IPS DF 6.9 (cell line): ENCODE results near the gene IP6K2.

ENCODE experiments used
- DNase-seq: peaks from one replicate; pipeline ENCODE4 v3.0.0-alpha.2; 2013; ENCODE audit warnings: low read depth, low spot score
- H3K27ac ChIP-seq: one replicate; pipeline ENCODE4 v1.5.1; 2013; ENCODE audit warnings: low read length, control low read depth
- H3K27me3 ChIP-seq: 2 replicates; pipeline ENCODE4 v1.6.1; 2013; ENCODE audit warnings: mild to moderate bottlenecking, low read length; ENCODE audit not compliant: control insufficient read depth, insufficient read depth
- H3K36me3 ChIP-seq: 2 replicates; pipeline ENCODE4 v1.6.1; 2013; ENCODE audit warnings: low read length; ENCODE audit not compliant: control insufficient read depth, insufficient read depth
- H3K4me1 ChIP-seq: 2 replicates; pipeline ENCODE4 v1.6.1; 2013; ENCODE audit warnings: low read length; ENCODE audit not compliant: control insufficient read depth, insufficient read depth
- H3K4me3 ChIP-seq: 2 replicates; pipeline ENCODE4 v1.5.1; 2013; ENCODE audit warnings: mild to moderate bottlenecking, low read length
- H3K9me3 ChIP-seq: 2 replicates; pipeline ENCODE4 v1.6.1; 2013; ENCODE audit warnings: low read length, inconsistent platforms; ENCODE audit not compliant: control insufficient read depth, insufficient read depth
- WGBS: extraction: QIAGEN DNeasy Blood & Tissue Kit; methylation state at CpG from one replicate; pipeline ENCODE4 v1.1.7; 2013; ENCODE audit warnings: mixed read lengths, missing lambda C conversion rate; ENCODE audit not compliant: insufficient read length, insufficient coverage; 5-methylcytosine and 5-hydroxymethylcytosine counted together

The IP6K2 gene

DNA sequence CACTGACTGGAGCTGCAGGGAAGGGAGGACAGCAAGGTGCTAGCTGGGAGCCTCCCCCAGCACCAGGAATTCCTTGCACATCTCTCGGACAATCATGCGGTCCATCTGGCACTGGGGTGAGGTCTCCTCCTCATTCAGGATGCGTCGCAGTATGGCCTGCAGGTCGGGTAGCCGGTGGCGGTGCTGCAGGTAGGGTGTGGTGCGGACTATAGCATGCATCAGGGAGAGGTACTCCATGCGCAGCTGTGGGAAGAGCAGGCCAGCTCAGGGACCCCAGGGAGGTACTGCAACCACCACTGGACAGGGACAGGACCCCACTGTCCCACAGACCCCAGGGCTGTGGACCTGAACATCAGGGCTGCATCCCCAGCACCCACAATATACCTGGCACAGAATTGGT is 42.5 kb downstream of the IP6K2 start:
- Histone ChIP-seq H3K27ac (no peak overlapping the region), H3K9me3 (no peaks in the 10 kb centered on the region), H3K4me3 (no peak overlapping the region), H3K27me3 (no peaks in the 10 kb centered on the region), H3K36me3 (peaks cover 32% of the 10 kb centered on the region), H3K4me1 (no peaks in the 10 kb centered on the region)
- no CpG with 5 or more reads among the region's 9 CpGs for WGBS
- DNase-seq: no peak

GRCh38 chr3:48672522-48672921 is 44.5 kb downstream of the IP6K2 start:
- DNase-seq: no peak
- no peak overlapping the region for H3K27ac ChIP-seq
- H3K4me1 ChIP-seq: no peaks in the 10 kb centered on the region
- H3K36me3 ChIP-seq: peaks cover 20% of the 10 kb centered on the region
- no CpG with 5 or more reads among the region's 1 CpG for WGBS
- no peaks in the 10 kb centered on the region for H3K9me3 ChIP-seq
- no peaks in the 10 kb centered on the region for H3K27me3 ChIP-seq
- no peak overlapping the region for H3K4me3 ChIP-seq

DNA sequence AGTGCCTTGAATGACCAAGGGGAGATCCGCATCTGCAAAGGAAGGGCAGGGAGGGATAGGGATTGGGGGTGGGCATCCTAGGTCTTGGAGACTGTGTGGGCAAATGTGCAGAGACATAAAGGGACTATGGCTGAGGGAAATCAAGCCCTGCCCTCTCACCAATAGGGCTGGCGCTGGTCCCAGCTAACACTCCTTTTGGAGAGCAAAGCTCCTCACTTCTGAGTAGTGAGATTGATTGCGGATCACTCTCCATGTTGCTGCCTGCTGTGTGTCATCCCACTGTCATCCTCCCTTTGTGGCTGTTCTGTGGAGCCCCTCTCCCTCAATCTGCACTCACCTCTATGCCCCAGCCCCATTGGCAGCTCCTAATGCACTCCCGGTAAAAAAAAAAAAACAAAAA is 52.1 kb downstream of the IP6K2 start:
- no peak for DNase-seq
- Histone ChIP-seq H3K27ac (no peak overlapping the region), H3K4me1 (0 out of 2 replicates have a peak, but pooled peaks cover 2% of the 10 kb centered on the region), H3K27me3 (no peaks in the 10 kb centered on the region), H3K36me3 (no peaks in the 10 kb centered on the region; the same call in 1 of the 2 replicates), H3K4me3 (no peak overlapping the region), H3K9me3 (no peaks in the 10 kb centered on the region)
- WGBS: no CpG with 5 or more reads among the region's 4 CpGs

DNA sequence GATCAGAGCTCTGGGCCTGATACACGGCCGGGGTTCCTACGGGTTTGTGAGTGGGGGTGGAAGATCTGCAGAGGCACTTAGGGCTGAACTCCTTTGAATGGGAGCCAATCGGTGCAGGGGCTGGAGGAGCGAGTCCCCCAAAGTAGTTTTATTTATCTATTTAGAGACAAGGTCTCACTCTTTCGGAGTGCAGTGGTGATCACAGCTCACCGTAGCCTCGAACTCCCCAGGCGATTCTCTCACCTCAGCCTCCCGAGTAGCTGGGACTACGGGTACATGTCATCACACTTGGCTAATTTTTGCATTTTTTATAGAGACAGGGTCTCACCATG is 52.7 kb downstream of the IP6K2 start:
- H3K27me3 ChIP-seq: no peaks in the 10 kb centered on the region
- H3K27ac ChIP-seq: no peak overlapping the region
- no peaks in the 10 kb centered on the region; the same call in 1 of the 2 replicates for H3K36me3 ChIP-seq
- H3K4me3 ChIP-seq: no peak overlapping the region
- 0 out of 2 replicates have a peak, but pooled peaks cover 2% of the 10 kb centered on the region for H3K4me1 ChIP-seq
- whole genome bisulfite sequencing: no CpG with 5 or more reads among the region's 11 CpGs
- H3K9me3 ChIP-seq: no peaks in the 10 kb centered on the region
- no peak for DNase-seq

GRCh38 chr3:48663489-48664312 is 53.3 kb downstream of the IP6K2 start:
- no peaks in the 10 kb centered on the region for H3K9me3 ChIP-seq
- WGBS: no CpG with 5 or more reads among the region's 66 CpGs
- DNase-seq: peak; percentile 98
- H3K4me1 ChIP-seq: 0 out of 2 replicates have a peak, but pooled peaks cover 2% of the 10 kb centered on the region
- H3K36me3 ChIP-seq: no peaks in the 10 kb centered on the region; the same call in 1 of the 2 replicates
- H3K4me3 ChIP-seq: peak overlapping the region; percentile 48; the same call in 1 of the 2 replicates
- H3K27me3 ChIP-seq: no peaks in the 10 kb centered on the region
- no peak overlapping the region for H3K27ac ChIP-seq

- DNase-seq: no peak
- H3K9me3 ChIP-seq: no peaks in the 10 kb centered on the region
- no peaks in the 10 kb centered on the region for H3K27me3 ChIP-seq
- no CpG with 5 or more reads among the region's 52 CpGs for WGBS
- H3K4me3 ChIP-seq: peak within 1 kb of the TSS; percentile 48; the same call in 1 of the 2 replicates
- H3K36me3 ChIP-seq: no peaks in the 10 kb centered on the region; the same call in 1 of the 2 replicates
- H3K27ac ChIP-seq: no peak within 1 kb of the TSS
- H3K4me1 ChIP-seq: 0 out of 2 replicates have a peak, but pooled peaks cover 2% of the 10 kb centered on the region
Measured at GRCh38 chr3:48662753-48663488, 54.1 kb downstream of the IP6K2 start, which contains the start of gene CELSR3. CELSR3 (minus strand) TSS chr3:48662886; CDS start chr3:48662634, 252 bp downstream.

DNA sequence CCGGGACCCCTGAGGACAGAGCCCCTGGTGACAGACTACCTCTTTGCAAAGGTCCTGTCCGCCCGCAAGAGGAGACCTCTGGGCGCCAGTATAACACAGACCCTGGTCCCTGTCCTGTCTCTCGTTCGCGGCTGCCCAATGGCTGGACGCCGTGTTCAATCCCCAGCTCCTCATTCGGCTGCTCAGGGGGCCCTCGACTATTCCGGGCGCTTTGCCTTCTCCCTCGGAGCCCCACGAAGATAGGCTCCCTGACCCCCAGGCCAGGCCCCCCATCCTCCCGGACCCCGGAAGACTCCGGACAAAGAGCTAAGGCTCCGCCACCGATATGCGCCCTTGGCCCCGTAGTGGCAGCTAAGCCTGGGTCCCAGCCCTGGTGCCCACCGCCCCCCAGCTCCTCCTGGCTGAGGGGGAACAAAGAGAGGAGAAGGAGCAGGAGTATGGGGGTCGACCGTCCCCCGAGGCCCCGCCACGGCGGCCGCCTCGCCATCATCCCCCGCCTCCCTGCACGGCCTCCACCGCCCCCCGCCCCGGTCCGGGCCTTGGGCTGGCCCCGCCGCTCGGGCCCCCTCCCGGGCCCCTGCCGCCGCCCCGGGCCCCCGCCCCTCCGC is 54.8 kb downstream of the IP6K2 start:
- H3K27ac ChIP-seq: no peak overlapping the region
- no peaks in the 10 kb centered on the region for H3K27me3 ChIP-seq
- no peaks in the 10 kb centered on the region; the same call in 1 of the 2 replicates for H3K36me3 ChIP-seq
- H3K4me3 ChIP-seq: peak overlapping the region; percentile 48; the same call in 1 of the 2 replicates
- H3K9me3 ChIP-seq: no peaks in the 10 kb centered on the region
- H3K4me1 ChIP-seq: 0 out of 2 replicates have a peak, but pooled peaks cover 2% of the 10 kb centered on the region
- DNase-seq: no peak
- no CpG with 5 or more reads among the region's 46 CpGs for WGBS

DNA sequence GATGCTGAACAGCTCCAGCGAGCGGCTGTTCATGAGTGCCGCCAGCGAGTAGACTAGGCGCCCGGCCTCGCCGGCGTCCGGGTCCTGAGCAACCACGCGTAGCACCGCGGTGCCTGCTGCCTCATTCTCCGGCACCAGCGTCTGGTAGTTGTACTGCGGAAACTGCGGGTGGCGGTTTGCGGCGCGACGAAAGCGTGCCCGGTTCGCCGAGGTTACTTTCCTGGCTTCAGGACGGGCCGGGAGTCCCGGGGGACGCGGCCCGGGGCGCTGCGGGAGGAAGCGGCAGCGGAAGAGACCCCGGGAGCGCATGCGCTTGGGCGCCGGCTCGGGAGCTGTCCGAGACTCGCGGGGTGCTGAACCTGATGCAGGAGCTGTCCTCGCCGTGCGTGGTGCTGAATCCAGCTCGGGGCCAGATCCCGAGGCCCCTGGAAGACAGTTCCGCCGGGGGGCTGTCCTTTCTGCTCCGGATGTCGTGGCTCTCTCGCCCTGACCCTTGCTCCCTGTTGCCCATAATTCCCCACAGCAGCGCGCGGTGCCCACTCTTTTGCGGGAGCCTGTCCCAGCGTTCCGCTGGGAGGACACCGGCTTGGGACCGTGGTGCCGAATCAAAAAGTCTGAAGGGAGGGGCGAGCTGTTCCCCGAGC is 55.4 kb downstream of the IP6K2 start:
- H3K27ac ChIP-seq: no peak overlapping the region
- whole genome bisulfite sequencing: no CpG with 5 or more reads among the region's 67 CpGs
- H3K27me3 ChIP-seq: no peaks in the 10 kb centered on the region
- peaks cover 6% of the 10 kb centered on the region for H3K4me1 ChIP-seq
- H3K36me3 ChIP-seq: no peaks in the 10 kb centered on the region; the same call in 1 of the 2 replicates
- no peak for DNase-seq
- no peaks in the 10 kb centered on the region for H3K9me3 ChIP-seq
- peak overlapping the region; percentile 48; the same call in 1 of the 2 replicates for H3K4me3 ChIP-seq

GRCh38 chr3:48660800-48661400 is 56.1 kb downstream of the IP6K2 start:
- WGBS: no CpG with 5 or more reads among the region's 61 CpGs
- H3K27ac ChIP-seq: no peak overlapping the region

More at GRCh38 chr3:48660800-48661400, 56.1 kb downstream of the IP6K2 start:
- Histone ChIP-seq H3K36me3 (no peaks in the 10 kb centered on the region; the same call in 1 of the 2 replicates), H3K27me3 (no peaks in the 10 kb centered on the region), H3K9me3 (no peaks in the 10 kb centered on the region), H3K4me1 (peaks cover 6% of the 10 kb centered on the region), H3K4me3 (no peak overlapping the region; the same call in 1 of the 2 replicates)
- no peak for DNase-seq
